Ishikawa (cell line): ENCODE data around the gene SETD1A.

Source experiments
- CEBPB ChIP-seq: IDR thresholded peaks from 2 replicates; pipeline ENCODE4 v1.6.1; 2012
- CREB1 ChIP-seq: IDR thresholded peaks from 2 replicates; pipeline ENCODE4 v1.6.1; 2012; ENCODE audit warnings: low read depth
- EGR1 ChIP-seq: IDR thresholded peaks from 2 replicates; pipeline ENCODE4 v1.6.1; 2012
- EP300 ChIP-seq: IDR thresholded peaks from 2 replicates; pipeline ENCODE4 v1.6.1; 2012; ENCODE audit warnings: borderline replicate concordance
- FOXM1 ChIP-seq: IDR thresholded peaks from 2 replicates; pipeline ENCODE4 v1.6.1; 2012; ENCODE audit warnings: low read depth, borderline replicate concordance
- MAX ChIP-seq: IDR thresholded peaks from 2 replicates; pipeline ENCODE4 v1.6.1; 2012
- NFIC ChIP-seq: IDR thresholded peaks from 2 replicates; pipeline ENCODE4 v1.6.1; 2012
- RAD21 ChIP-seq: IDR thresholded peaks from 2 replicates; pipeline ENCODE4 v1.6.1; 2012; ENCODE audit warnings: low read depth
- REST ChIP-seq: IDR thresholded peaks from 2 replicates; pipeline ENCODE4 v1.6.1; 2012; ENCODE audit warnings: low read depth, mild to moderate bottlenecking
- TAF1 ChIP-seq: IDR thresholded peaks from 2 replicates; pipeline ENCODE4 v1.6.1; 2012; ENCODE audit warnings: low read depth, mild to moderate bottlenecking
- TCF12 ChIP-seq: IDR thresholded peaks from 2 replicates; pipeline ENCODE4 v1.6.1; 2012; ENCODE audit warnings: low read depth
- TEAD4 ChIP-seq: IDR thresholded peaks from 2 replicates; pipeline ENCODE4 v1.6.1; 2012
- USF1 ChIP-seq: IDR thresholded peaks from 2 replicates; pipeline ENCODE4 v1.6.1; 2012
- YY1 ChIP-seq: IDR thresholded peaks from 2 replicates; pipeline ENCODE4 v1.6.1; 2012; ENCODE audit warnings: low read depth
- ZBTB7A ChIP-seq: IDR thresholded peaks from 2 replicates; pipeline ENCODE4 v1.6.1; 2012; ENCODE audit warnings: low read depth

Gene SETD1A

GRCh38 chr16:30918614-30919013 lies 38.9 kb upstream of the SETD1A start:
- no peak for TF ChIP-seq YY1
- no peak for TF ChIP-seq CREB1
- no peak for TF ChIP-seq NFIC
- no peak for TF ChIP-seq REST

- TF ChIP-seq TAF1 (no peak), MAX (no peak), FOXM1 (no peak), REST (no peak), TCF12 (no peak), ZBTB7A (no peak), USF1 (no peak)
Measured at GRCh38 chr16:30920891-30921290, 36.7 kb upstream of the SETD1A start.

- TF ChIP-seq TAF1 = no peak
- TF ChIP-seq CREB1 = no peak
- TF ChIP-seq RAD21 = no peak
- TF ChIP-seq FOXM1 = no peak
- TF ChIP-seq ZBTB7A = no peak
- no peak for TF ChIP-seq CEBPB
- TF ChIP-seq REST = no peak
- no peak for TF ChIP-seq USF1
- no peak for TF ChIP-seq EP300
- no peak for TF ChIP-seq YY1
- no peak for TF ChIP-seq EGR1
- no peak for TF ChIP-seq MAX
- no peak for TF ChIP-seq TCF12
- TF ChIP-seq TEAD4 = no peak
- TF ChIP-seq NFIC = no peak
Measured at GRCh38 chr16:30921459-30921747, 36.2 kb upstream of the SETD1A start.

- TF ChIP-seq TCF12 (no peak; the same call in 1 of the 2 replicates), RAD21 (peak; percentile 90), MAX (0 out of 2 replicates have a peak, but pooled peaks have one; percentile 8), CREB1 (no peak), ZBTB7A (peak; percentile 99), TAF1 (peak; percentile 49; the same call in 1 of the 2 replicates), NFIC (no peak), TEAD4 (peak; percentile 14; the same call in 1 of the 2 replicates), USF1 (no peak), YY1 (peak; percentile 48; the same call in 1 of the 2 replicates), EP300 (0 out of 2 replicates have a peak, but pooled peaks have one; percentile 8)
Measured at GRCh38 chr16:30921748-30922419, 35.7 kb upstream of the SETD1A start.
